ENCODE data around the gene LPCAT1. TPM values are rescaled to one million over a fixed set of nuclear protein-coding genes. Genes with fewer than 3 reads are reported as not detected.

Gene LPCAT1
- total and polyA plus RNA-seq, 2 of the 13 experiments (the other 11 are each of a cell fraction or from before 2014, with no cell fraction given) = 29.8 to 90.6 TPM

DNA sequence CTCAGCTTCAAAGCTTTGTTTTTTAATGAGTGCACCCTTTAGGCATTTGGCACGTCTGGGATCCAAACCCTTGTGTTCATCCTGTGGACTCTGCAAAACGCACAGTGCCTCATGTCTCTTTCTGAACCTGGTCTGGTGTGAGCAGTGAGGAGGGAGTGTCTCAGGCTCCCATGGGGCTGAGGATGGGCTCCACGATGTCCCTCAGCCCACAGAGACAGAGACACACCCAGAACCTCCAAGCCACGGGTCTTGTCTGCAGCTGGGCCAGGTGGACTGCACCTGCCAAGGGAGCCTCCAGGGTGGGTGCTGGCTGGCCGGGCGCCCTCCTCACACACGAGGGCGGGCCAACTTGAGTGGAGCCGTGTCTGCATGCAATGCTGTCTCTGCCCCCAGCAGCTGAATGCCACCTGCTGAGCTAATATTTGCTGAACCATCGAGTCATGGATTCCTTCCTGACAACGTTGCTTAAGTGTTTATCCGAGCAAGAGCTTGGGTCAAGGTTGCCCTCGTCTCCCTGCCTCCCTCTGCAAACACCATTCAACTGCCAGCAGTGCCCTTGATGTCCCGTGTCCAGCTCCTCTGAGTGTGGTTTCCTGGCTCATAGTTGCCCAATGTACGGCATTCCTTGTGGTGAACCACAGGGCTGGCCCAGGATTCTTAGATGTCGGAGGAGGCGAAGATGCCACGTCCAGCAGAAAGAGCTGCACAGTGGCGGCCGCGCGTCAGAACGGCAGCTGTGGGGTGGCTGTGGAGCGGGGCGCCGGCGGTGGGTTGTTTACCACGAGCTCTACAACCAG lies 31.4 kb upstream of the LPCAT1 start (continued):
- TF ChIP-seq, protein P1, sequence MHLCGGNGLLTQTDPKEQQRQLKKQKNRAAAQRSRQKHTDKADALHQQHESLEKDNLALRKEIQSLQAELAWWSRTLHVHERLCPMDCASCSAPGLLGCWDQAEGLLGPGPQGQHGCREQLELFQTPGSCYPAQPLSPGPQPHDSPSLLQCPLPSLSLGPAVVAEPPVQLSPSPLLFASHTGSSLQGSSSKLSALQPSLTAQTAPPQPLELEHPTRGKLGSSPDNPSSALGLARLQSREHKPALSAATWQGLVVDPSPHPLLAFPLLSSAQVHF (CRISPR knock-in tag; IDR thresholded peaks at IDR 0.05) = 0 out of 2 replicates have a peak, but pooled peaks have one; percentile 58
- TF ChIP-seq SMYD3 (CRISPR knock-in tag; IDR thresholded peaks at IDR 0.05) = no peak
- no peak for TF ChIP-seq ZNF546 (CRISPR knock-in tag; conservative IDR thresholded peaks at IDR 0.05)
- peak; percentile 23; the same call in 1 of the 2 replicates for TF ChIP-seq ZBTB7A (CRISPR knock-in tag; IDR thresholded peaks at IDR 0.05)
- TF ChIP-seq KLF13 (CRISPR knock-in tag; IDR thresholded peaks at IDR 0.05) = no peak
- 0 out of 2 replicates have a peak, but pooled peaks have one; percentile 74 for TF ChIP-seq ZNF44 (CRISPR knock-in tag; IDR thresholded peaks at IDR 0.05)
- TF ChIP-seq SYNCRIP (IDR thresholded peaks at IDR 0.05; ENCODE audit: insufficient read depth, low read depth, low read length) = no peak
- TF ChIP-seq, protein P2, sequence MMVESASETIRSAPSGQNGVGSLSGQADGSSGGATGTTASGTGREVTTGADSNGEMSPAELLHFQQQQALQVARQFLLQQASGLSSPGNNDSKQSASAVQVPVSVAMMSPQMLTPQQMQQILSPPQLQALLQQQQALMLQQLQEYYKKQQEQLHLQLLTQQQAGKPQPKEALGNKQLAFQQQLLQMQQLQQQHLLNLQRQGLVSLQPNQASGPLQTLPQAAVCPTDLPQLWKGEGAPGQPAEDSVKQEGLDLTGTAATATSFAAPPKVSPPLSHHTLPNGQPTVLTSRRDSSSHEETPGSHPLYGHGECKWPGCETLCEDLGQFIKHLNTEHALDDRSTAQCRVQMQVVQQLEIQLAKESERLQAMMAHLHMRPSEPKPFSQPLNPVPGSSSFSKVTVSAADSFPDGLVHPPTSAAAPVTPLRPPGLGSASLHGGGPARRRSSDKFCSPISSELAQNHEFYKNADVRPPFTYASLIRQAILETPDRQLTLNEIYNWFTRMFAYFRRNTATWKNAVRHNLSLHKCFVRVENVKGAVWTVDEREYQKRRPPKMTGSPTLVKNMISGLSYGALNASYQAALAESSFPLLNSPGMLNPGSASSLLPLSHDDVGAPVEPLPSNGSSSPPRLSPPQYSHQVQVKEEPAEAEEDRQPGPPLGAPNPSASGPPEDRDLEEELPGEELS (CRISPR knock-in tag; IDR thresholded peaks at IDR 0.05) = peak; percentile 94
- no peak for TF ChIP-seq ELF4 (CRISPR knock-in tag; IDR thresholded peaks at IDR 0.05; ENCODE audit: borderline replicate concordance)
- peak; percentile 46; the same call in 1 of the 2 replicates for TF ChIP-seq REPIN1 (CRISPR knock-in tag; IDR thresholded peaks at IDR 0.05; ENCODE audit: borderline replicate concordance, low read depth)
- TF ChIP-seq, protein P3, sequence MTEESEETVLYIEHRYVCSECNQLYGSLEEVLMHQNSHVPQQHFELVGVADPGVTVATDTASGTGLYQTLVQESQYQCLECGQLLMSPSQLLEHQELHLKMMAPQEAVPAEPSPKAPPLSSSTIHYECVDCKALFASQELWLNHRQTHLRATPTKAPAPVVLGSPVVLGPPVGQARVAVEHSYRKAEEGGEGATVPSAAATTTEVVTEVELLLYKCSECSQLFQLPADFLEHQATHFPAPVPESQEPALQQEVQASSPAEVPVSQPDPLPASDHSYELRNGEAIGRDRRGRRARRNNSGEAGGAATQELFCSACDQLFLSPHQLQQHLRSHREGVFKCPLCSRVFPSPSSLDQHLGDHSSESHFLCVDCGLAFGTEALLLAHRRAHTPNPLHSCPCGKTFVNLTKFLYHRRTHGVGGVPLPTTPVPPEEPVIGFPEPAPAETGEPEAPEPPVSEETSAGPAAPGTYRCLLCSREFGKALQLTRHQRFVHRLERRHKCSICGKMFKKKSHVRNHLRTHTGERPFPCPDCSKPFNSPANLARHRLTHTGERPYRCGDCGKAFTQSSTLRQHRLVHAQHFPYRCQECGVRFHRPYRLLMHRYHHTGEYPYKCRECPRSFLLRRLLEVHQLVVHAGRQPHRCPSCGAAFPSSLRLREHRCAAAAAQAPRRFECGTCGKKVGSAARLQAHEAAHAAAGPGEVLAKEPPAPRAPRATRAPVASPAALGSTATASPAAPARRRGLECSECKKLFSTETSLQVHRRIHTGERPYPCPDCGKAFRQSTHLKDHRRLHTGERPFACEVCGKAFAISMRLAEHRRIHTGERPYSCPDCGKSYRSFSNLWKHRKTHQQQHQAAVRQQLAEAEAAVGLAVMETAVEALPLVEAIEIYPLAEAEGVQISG (CRISPR knock-in tag; IDR thresholded peaks at IDR 0.05) = peak; percentile 71; the same call in 1 of the 2 replicates
- TF ChIP-seq FOXK2 (IDR thresholded peaks at IDR 0.05) = no peak
- TF ChIP-seq ZNF326 (CRISPR knock-in tag; IDR thresholded peaks at IDR 0.05; ENCODE audit: borderline replicate concordance) = no peak
- TF ChIP-seq PCBP1 (IDR thresholded peaks at IDR 0.05; ENCODE audit: borderline replicate concordance, low read depth, low read length) = no peak
- peak; percentile 97 for TF ChIP-seq TBX2 (CRISPR knock-in tag; IDR thresholded peaks at IDR 0.05; ENCODE audit: borderline replicate concordance)
- peak; percentile 82; the same call in 1 of the 2 replicates for TF ChIP-seq ZNF430 (CRISPR knock-in tag; IDR thresholded peaks at IDR 0.05)
- peak; percentile 23 for TF ChIP-seq ZNF883 (CRISPR knock-in tag; IDR thresholded peaks at IDR 0.05; ENCODE audit: not compliant biosample characterization)
- peak; percentile 91 for TF ChIP-seq ZNF564 (CRISPR knock-in tag; IDR thresholded peaks at IDR 0.05)
- TF ChIP-seq, protein P4, sequence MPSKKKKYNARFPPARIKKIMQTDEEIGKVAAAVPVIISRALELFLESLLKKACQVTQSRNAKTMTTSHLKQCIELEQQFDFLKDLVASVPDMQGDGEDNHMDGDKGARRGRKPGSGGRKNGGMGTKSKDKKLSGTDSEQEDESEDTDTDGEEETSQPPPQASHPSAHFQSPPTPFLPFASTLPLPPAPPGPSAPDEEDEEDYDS (CRISPR knock-in tag; IDR thresholded peaks at IDR 0.05) = peak; percentile 60
- 0 out of 2 replicates have a peak, but pooled peaks have one; percentile 79 for TF ChIP-seq SSRP1 (CRISPR knock-in tag; IDR thresholded peaks at IDR 0.05)
- TF ChIP-seq ZNF773 (CRISPR knock-in tag; IDR thresholded peaks at IDR 0.05; ENCODE audit: borderline replicate concordance) = no peak
- no peak for TF ChIP-seq RARG (CRISPR knock-in tag; IDR thresholded peaks at IDR 0.05; ENCODE audit: low read depth)
- TF ChIP-seq ONECUT2 (CRISPR knock-in tag; IDR thresholded peaks at IDR 0.05) = peak; percentile 55; the same call in 1 of the 2 replicates
- no peak for TF ChIP-seq KAT7 (CRISPR knock-in tag; IDR thresholded peaks at IDR 0.05; ENCODE audit: borderline replicate concordance)

Data from HepG2 (cell line).